Type B pancreatic cell (in vitro differentiated cells): ENCODE data around the gene B3GALNT2. TPM values are rescaled to one million over a fixed set of nuclear protein-coding genes. Genes with fewer than 3 reads are reported as not detected.

Experiments
- DNase-seq: peaks from one replicate; pipeline ENCODE4 v3.0.0; 2021; ENCODE audit warnings: mixed read lengths; ENCODE audit not compliant: unreplicated experiment; ENCODE audit errors: extremely low spot score
- H3K27ac Mint-ChIP-seq: 2 replicates; pipeline ENCODE4 v1.8.0; 2021; ENCODE audit warnings: mild to moderate bottlenecking, mixed read lengths
- H3K27me3 Mint-ChIP-seq: 2 replicates; pipeline ENCODE4 v1.8.0; 2021; ENCODE audit warnings: mixed read lengths
- H3K36me3 Mint-ChIP-seq: 2 replicates; pipeline ENCODE4 v1.8.0; 2021; ENCODE audit warnings: mixed read lengths
- H3K4me1 Mint-ChIP-seq: one replicate; pipeline ENCODE4 v1.8.0; 2021; ENCODE audit warnings: mixed read lengths; ENCODE audit not compliant: unreplicated experiment
- H3K4me3 Mint-ChIP-seq: 2 replicates; pipeline ENCODE4 v1.8.0; 2021; ENCODE audit warnings: mild to moderate bottlenecking, mixed read lengths
- H3K9me3 Mint-ChIP-seq: 2 replicates; pipeline ENCODE4 v1.8.0; 2021; ENCODE audit warnings: mixed read lengths
- total RNA-seq: library from RNA; stranded (reverse); gene quantifications from 2 replicates; pipeline ENCODE4 v1.2.1, GENCODE V29; 2021; ENCODE audit warnings: low replicate concordance
- TF ChIP-seq, protein P1 (sequence below): fragments of 200-600 bp; sonication (generic); conservative IDR thresholded peaks from 2 replicates; pipeline ENCODE4 v1.5.0; 2021; ENCODE audit warnings: antibody characterized with exemption, mild to moderate bottlenecking

B3GALNT2 gene
- total RNA-seq, 1 donor from 2014 or later, result 31.3 TPM

DNA sequence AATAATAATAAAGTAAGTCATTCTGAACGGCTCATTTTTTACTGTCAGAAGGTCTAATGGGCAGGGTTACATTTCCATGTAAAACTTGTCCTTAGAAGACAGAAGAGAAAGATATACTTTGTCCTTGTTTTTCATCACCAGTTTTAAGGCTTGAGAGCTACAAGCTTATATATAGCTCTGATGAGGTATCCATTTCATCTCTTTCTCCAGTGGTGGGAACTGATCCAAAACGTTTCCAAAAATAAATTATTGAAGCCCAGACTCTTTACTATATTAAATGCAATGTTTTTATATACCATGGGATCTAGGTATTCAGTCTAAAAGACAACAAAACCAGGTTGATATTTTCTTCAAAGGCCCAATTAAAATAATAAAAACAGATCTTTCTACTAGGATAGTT lies 8.7 kb downstream of the B3GALNT2 start:
- Mint-ChIP-seq H3K4me3 (no peak overlapping the region), H3K9me3 (no peaks in the 10 kb centered on the region), H3K4me1 (peaks cover 3% of the 10 kb centered on the region), H3K36me3 (peaks cover 23% of the 10 kb centered on the region), H3K27me3 (no peaks in the 10 kb centered on the region), H3K27ac (no peak overlapping the region)
- TF ChIP-seq, protein P1, sequence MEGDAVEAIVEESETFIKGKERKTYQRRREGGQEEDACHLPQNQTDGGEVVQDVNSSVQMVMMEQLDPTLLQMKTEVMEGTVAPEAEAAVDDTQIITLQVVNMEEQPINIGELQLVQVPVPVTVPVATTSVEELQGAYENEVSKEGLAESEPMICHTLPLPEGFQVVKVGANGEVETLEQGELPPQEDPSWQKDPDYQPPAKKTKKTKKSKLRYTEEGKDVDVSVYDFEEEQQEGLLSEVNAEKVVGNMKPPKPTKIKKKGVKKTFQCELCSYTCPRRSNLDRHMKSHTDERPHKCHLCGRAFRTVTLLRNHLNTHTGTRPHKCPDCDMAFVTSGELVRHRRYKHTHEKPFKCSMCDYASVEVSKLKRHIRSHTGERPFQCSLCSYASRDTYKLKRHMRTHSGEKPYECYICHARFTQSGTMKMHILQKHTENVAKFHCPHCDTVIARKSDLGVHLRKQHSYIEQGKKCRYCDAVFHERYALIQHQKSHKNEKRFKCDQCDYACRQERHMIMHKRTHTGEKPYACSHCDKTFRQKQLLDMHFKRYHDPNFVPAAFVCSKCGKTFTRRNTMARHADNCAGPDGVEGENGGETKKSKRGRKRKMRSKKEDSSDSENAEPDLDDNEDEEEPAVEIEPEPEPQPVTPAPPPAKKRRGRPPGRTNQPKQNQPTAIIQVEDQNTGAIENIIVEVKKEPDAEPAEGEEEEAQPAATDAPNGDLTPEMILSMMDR, result no peak
- DNase-seq, result no peak

DNA sequence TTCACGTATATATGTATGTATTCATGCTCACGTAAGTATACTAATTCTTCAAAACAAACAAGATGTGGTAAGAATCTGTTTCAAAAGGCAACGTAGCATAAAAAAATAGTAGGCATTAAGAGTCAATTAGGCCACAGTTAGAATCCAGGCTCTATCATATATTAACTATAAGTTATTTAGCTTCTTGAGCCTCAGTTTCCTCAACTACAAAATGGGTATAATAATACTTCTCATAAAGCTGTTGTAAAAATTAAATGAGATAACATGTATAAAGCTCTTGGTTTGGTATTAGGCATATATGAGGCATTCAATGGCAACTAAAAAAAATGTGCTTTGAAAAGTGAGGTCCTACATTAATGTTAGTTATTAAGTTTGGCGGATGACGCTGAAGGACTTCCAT lies 9.2 kb downstream of the B3GALNT2 start:
- TF ChIP-seq, protein P1, result no peak
- H3K9me3 Mint-ChIP-seq, result no peaks in the 10 kb centered on the region
- peaks cover 23% of the 10 kb centered on the region for H3K36me3 Mint-ChIP-seq
- no peaks in the 10 kb centered on the region for H3K4me1 Mint-ChIP-seq
- no peak overlapping the region for H3K4me3 Mint-ChIP-seq
- no peak for DNase-seq
- no peaks in the 10 kb centered on the region for H3K27me3 Mint-ChIP-seq
- H3K27ac Mint-ChIP-seq, result no peak overlapping the region

DNA sequence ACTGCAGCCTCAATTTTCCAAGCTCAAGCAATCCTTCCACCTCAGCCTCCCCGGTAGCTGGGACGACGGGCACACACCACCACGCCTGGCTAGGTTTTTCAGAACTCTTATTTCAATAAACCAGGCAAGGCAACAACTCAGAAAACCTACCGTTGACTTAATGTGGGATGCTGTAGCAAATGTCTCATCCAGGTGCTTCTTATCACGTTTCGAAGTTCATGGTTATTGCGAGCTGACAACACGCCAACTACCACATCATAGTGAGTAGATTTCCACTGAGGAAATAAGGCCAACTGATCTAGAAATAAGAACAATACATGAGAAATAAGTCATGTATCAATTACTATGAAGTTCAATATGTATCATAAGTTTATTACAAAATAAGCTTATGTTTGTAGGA lies 9.7 kb downstream of the B3GALNT2 start:
- Mint-ChIP-seq H3K27me3 (no peaks in the 10 kb centered on the region), H3K27ac (no peak overlapping the region), H3K36me3 (peaks cover 26% of the 10 kb centered on the region), H3K4me1 (no peaks in the 10 kb centered on the region), H3K4me3 (no peak overlapping the region), H3K9me3 (no peaks in the 10 kb centered on the region)
- DNase-seq, result no peak
- TF ChIP-seq, protein P1, result no peak

DNA sequence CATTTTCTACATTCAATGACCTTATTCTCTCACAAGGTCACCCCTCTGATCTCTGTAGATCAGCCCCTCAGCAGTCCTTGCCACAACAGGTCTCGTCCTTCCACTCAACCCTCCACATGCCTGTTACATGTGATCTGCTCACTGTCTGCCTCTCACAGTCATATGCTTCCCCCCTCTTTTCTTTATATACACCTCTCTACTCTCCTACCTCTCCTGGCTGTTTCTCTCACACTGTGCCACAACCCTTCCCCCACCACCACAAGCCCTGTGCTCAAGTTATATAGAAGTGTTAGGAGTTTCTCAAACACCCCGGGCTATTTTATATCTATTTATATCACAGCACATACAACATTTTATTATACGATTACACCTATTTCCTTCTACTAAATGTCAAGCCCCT lies 12.6 kb downstream of the B3GALNT2 start:
- no peaks in the 10 kb centered on the region for H3K9me3 Mint-ChIP-seq
- H3K4me3 Mint-ChIP-seq, result no peak overlapping the region
- no peaks in the 10 kb centered on the region for H3K4me1 Mint-ChIP-seq
- H3K27ac Mint-ChIP-seq, result no peak overlapping the region
- peaks cover 26% of the 10 kb centered on the region for H3K36me3 Mint-ChIP-seq
- TF ChIP-seq, protein P1, result no peak
- H3K27me3 Mint-ChIP-seq, result no peaks in the 10 kb centered on the region
- DNase-seq, result no peak

DNA sequence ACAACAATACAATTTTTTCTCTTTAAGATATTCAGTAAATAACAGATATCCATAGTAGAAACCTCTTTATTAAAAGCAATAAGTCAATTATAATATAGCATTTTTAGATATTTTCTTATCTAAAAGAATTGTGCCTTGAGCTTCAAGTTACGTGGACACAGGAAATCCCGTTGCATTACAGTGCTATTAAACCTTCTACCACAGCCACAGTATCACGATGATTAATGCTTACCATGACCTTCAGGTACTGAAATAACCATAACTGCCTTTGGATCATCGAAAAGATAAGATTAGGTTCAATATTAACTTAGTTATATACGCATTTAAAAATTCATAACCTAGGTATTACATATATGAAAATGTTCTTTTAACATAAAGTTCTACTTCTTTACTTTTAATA lies 17.9 kb downstream of the B3GALNT2 start:
- TF ChIP-seq, protein P1, result no peak
- Mint-ChIP-seq H3K9me3 (no peaks in the 10 kb centered on the region), H3K27ac (no peak overlapping the region)

DNA sequence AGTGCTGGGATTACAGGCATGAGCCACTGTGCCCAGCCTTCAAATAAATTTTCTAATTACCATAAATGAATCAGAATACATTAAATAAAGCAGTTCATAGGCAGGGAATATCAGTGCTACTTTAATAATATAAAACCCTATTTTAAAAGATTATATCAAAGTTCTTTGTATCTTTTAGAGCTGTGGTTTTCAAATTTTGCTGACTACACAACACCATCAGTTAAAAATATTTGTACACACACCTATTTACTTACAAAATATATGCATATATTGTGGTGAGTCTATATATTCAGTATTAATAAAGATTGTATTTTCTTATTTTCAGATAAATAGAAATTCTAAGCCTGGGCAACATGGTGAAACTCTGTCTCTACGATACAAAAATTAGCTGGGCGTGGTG lies 18.7 kb downstream of the B3GALNT2 start:
- peaks cover 35% of the 10 kb centered on the region for H3K36me3 Mint-ChIP-seq

More for the DNA sequence above, 17.9 kb downstream of the B3GALNT2 start:
- Mint-ChIP-seq H3K4me1 (no peaks in the 10 kb centered on the region), H3K27me3 (no peaks in the 10 kb centered on the region), H3K4me3 (no peak overlapping the region), H3K36me3 (peaks cover 31% of the 10 kb centered on the region)
- no peak for DNase-seq

More for the DNA sequence above, 18.7 kb downstream of the B3GALNT2 start:
- H3K4me3 Mint-ChIP-seq, result no peak overlapping the region
- no peak for DNase-seq
- no peaks in the 10 kb centered on the region for H3K4me1 Mint-ChIP-seq
- H3K27ac Mint-ChIP-seq, result no peak overlapping the region
- H3K9me3 Mint-ChIP-seq, result no peaks in the 10 kb centered on the region
- H3K27me3 Mint-ChIP-seq, result no peaks in the 10 kb centered on the region
- TF ChIP-seq, protein P1, result no peak
